ENCODE measurements around the gene LPIN3. TPM values are rescaled to one million over a fixed set of nuclear protein-coding genes. Genes with fewer than 3 reads are reported as not detected.
"Not testable (repeated sequence)": the region's sequence is repeated elsewhere in the genome, so short reads cannot be mapped to it uniquely, and the experiment has no call there.

Gene LPIN3
- total RNA-seq, 4 donors from 2014 or later: 85.0 to 320 (median 222) TPM

DNA sequence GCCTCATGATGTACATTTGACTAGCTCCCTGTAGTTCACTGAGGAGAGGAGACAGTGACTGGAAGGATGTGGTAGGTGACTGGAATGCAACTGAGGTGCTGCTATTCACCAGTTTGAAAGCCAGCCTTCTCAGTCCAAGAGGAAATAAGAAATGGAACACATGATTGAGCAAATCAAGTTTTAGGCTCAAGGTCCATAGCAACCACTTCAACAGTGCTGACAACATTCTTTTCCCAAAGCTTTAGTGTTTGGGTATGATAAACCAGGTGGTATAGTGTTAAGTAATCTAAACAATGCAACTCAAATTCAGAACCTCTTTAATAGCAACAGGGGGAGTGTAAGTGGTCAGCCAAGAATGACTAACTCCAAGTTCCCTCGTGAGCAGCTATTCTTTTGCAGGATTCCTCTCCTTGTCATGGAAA lies 32.3 kb upstream of the LPIN3 start:
- Histone ChIP-seq H3K4me3 (no peak overlapping the region), H3K27ac (peak overlapping the region in 2 of 4 donors; percentile 48 to 59), H3K36me3 (no peaks in the 10 kb centered on the region), H3K27me3 (no peaks in the 10 kb centered on the region), H3K4me1 (peaks cover 0 to 13% (median 3%) of the 10 kb centered on the region in 4 donors), H3K9me3 (no peaks in the 10 kb centered on the region)
- DNase-seq: no peak
- TF ChIP-seq, protein P1, sequence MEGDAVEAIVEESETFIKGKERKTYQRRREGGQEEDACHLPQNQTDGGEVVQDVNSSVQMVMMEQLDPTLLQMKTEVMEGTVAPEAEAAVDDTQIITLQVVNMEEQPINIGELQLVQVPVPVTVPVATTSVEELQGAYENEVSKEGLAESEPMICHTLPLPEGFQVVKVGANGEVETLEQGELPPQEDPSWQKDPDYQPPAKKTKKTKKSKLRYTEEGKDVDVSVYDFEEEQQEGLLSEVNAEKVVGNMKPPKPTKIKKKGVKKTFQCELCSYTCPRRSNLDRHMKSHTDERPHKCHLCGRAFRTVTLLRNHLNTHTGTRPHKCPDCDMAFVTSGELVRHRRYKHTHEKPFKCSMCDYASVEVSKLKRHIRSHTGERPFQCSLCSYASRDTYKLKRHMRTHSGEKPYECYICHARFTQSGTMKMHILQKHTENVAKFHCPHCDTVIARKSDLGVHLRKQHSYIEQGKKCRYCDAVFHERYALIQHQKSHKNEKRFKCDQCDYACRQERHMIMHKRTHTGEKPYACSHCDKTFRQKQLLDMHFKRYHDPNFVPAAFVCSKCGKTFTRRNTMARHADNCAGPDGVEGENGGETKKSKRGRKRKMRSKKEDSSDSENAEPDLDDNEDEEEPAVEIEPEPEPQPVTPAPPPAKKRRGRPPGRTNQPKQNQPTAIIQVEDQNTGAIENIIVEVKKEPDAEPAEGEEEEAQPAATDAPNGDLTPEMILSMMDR (IDR thresholded peaks at IDR 0.05): no peak
- no peak for TF ChIP-seq POLR2A (IDR thresholded peaks at IDR 0.05)

GRCh38 chr20:41308726-41309413 lies 31.8 kb upstream of the LPIN3 start:
- no peak for DNase-seq
- Histone ChIP-seq H3K9me3 (no peaks in the 10 kb centered on the region), H3K27ac (peak overlapping the region in 2 of 4 donors; percentile 48 to 59), H3K4me1 (peaks cover 0 to 13% (median 3%) of the 10 kb centered on the region in 4 donors), H3K4me3 (no peak overlapping the region), H3K27me3 (no peaks in the 10 kb centered on the region), H3K36me3 (no peaks in the 10 kb centered on the region)
- TF ChIP-seq, protein P1 (IDR thresholded peaks at IDR 0.05): no peak
- TF ChIP-seq POLR2A (IDR thresholded peaks at IDR 0.05): no peak

DNA sequence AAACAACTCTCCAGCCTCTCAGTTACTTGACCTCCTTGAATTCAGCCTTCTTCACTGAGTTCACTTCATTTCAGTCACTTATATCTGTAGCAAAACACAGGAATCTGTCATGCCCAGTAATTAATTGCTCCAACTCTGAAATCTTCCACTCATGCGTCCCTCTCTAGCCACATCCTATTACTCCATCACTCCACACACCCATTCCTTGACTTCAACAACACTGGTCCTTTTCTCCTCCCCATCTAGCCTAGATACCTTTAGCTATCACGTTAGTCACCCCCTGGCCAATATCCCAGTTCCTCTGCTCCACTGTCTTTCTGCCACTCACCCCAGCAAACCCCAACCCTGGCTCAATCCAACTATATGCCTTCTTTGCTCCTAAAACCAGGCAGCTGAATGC lies 30.8 kb upstream of the LPIN3 start:
- Histone ChIP-seq H3K9me3 (no peaks in the 10 kb centered on the region), H3K4me3 (no peak overlapping the region), H3K27me3 (no peaks in the 10 kb centered on the region), H3K27ac (peak overlapping the region in 1 of 4 donors; percentile 59), H3K36me3 (no peaks in the 10 kb centered on the region), H3K4me1 (peaks cover 0 to 13% (median 3%) of the 10 kb centered on the region in 4 donors)
- DNase-seq: no peak
- TF ChIP-seq, protein P1 (IDR thresholded peaks at IDR 0.05): no peak
- no peak for TF ChIP-seq POLR2A (IDR thresholded peaks at IDR 0.05)

- not testable (repeated sequence) for H3K27me3 ChIP-seq, H3K9me3 ChIP-seq, H3K27ac ChIP-seq, DNase-seq, H3K4me3 ChIP-seq, H3K36me3 ChIP-seq
- H3K4me1 ChIP-seq: peaks cover 0 to 25% (median 2%) of the 10 kb centered on the region in 4 donors
Observed at GRCh38 chr20:41312009-41312408, 28.6 kb upstream of the LPIN3 start.

DNA sequence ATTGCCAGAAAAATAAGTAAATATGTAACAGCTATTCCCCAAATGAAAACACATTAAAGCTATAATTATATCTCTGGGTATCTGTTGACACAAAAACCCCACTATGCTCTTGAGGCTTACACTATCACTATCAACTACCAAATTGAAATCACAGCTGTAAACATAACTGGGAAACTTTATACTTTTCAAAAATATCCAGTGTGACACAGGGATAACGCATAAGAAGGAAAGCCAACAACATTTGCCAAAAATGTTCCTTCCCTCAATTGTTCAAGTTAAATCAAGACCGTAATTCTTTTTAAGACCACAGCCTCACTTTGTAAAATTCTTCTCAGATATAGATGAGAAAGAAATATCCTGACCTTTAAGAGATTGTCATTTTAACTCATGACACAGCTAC lies 26.2 kb upstream of the LPIN3 start:
- Histone ChIP-seq H3K27ac (no peak overlapping the region), H3K4me1 (peaks cover 0 to 34% (median 3%) of the 10 kb centered on the region in 4 donors)
- TF ChIP-seq, protein P1 (IDR thresholded peaks at IDR 0.05): no peak
- no peak for TF ChIP-seq POLR2A (IDR thresholded peaks at IDR 0.05)

DNA sequence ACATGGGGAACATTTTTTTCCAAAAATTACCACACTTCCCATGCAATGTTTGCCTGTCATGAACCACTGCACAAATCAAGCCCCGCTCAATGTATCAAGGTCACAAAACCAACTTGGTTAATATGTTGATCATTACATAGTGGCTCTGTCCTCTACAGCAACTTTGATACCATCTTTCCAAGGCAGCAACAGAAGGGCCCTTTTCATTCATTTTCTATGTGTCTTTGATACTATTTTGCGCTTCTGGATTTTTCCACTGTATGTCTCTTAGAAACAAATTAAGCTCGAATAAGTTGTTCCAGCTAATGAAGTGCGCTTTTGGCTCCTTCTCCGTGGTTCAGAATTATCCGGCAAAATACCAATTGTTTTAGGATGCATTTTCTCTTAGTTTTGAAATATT lies 24.6 kb upstream of the LPIN3 start:
- DNase-seq: no peak

More for the DNA sequence above, 26.2 kb upstream of the LPIN3 start:
- Histone ChIP-seq H3K36me3 (no peaks in the 10 kb centered on the region), H3K9me3 (no peaks in the 10 kb centered on the region), H3K4me3 (no peak overlapping the region), H3K27me3 (no peaks in the 10 kb centered on the region)
- no peak for DNase-seq

More for the DNA sequence above, 24.6 kb upstream of the LPIN3 start:
- peak overlapping the region in 1 of 4 donors; percentile 98 for H3K27ac ChIP-seq
- H3K36me3 ChIP-seq: no peaks in the 10 kb centered on the region
- peaks cover 0 to 29% (median 5%) of the 10 kb centered on the region in 4 donors for H3K4me1 ChIP-seq
- H3K4me3 ChIP-seq: peak overlapping the region in 1 of 4 donors; percentile 90
- TF ChIP-seq POLR2A (IDR thresholded peaks at IDR 0.05): no peak
- TF ChIP-seq, protein P1 (IDR thresholded peaks at IDR 0.05): no peak
- no peaks in the 10 kb centered on the region for H3K9me3 ChIP-seq
- H3K27me3 ChIP-seq: no peaks in the 10 kb centered on the region

Data from Peyer's patch (tissue), 4 donors.